Hypothalamus (tissue), 51 donors: Measurements from ENCODE around the gene PPFIA2.
"Not testable (repeated sequence)": the region's sequence is repeated elsewhere in the genome, so short reads cannot be mapped to it uniquely, and the experiment has no call there.

Experiments
- DNase-seq, 51 donors: peaks; one replicate each; lab custom pipeline; 2025; lab: John Stamatoyannopoulos, UW

Gene PPFIA2

DNA sequence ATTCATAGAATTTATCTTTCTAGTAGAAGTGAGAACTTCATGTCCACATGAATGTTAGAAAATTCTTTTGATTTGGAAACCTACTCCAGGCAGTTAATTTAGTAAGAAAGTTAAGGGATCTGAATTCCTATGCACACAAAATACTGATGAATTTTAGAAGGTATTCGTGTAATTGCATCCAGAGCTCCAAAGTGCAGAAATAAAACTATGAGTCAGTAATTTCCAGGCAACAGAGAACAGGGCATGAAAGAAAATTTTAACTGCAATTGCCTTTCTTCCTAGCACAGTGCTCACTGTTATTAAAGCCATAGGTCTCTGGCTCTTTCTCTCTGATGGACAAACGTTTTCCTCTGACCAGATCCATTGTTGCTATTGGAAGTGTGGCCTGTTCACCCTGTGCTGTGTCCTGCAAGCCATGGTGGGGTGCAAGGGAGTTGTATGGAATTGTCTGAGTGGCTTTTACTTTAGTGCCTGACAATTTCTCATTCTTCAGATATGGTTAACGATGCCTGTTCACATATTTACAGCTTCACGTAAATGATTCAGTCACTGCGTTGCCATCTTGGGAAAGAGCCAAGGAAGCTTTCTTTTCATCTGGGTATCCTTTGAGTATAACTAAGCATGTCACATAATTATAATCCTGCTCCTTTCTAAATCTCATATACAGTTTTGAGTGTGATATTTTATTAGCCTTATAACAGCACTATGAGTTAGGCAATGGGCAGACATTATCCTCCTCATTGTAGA is 536.1 kb downstream of the PPFIA2 start:
- peak in 2 of 51 donors; percentile 0 to 17 for DNase-seq

DNA sequence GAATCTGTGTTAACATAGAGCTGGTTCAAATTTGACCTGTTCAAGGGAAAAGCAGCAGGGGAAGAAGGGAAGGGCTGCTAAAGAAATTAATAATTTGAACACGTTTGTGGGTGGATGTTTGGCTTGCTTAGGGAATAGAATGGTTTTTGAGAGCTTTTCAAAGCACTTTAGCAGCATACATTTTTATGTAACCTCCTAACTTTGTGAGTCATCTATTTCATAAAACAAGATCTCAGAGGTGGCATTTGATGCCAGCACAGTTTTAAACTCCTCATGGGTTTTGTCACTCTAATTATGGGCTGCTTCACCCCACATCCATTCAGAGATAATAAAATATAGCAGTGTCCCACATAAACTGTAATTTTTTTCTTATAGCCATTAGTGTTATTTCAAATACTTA is 537.5 kb downstream of the PPFIA2 start:
- DNase-seq: peak in 1 of 51 donors; percentile 17

DNA sequence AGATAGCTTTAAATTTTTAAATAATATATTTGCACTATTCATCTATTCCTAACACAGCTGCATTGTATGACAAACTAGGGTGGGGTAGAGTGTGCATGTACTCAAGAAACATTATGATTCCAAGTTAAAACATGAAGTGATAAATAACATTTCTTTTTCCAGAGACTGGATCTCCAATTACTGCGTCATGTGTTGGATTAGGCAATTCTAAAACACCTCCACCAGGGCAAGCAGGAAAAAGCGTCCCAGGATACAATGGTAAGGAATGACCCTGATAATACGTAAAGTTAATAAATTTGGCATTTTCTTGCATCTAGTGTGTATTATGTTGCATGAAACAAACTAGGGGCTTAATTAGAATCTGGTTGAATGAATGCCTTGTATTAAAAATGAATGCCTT is 542.4 kb downstream of the PPFIA2 start:
- DNase-seq: no peak

DNA sequence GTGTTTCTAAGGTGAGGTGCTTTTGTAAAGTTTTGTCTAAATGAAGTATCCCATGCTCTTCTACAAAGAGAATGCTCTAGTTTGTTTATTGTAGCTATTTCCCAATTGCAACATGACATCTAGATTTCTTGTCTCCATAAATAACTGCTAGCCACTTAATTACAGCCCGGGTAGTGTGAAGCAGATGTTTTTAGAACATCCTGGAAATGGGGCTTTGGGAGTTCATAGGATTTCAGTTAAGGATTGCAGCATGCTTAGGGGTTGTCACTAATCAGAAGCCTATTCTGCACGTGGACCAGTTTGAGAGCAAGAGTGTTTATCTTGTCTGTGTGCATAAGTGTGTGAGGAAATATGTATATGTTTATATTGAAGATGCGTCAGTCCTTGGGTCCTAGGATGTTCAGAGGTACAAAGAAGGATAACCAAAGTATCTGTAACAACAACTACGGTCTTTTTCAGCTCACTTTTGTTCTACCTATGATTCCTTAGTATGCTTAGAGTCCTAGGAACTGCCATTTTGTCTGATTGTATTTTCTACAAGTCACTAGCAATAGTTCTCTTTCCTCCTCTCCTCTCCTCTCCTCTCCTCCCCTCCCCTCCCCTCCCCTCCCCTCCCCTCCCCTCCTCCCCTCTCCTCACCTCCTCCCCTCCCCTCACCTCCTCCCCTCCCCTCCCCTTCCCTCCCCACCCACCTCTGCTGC is 546.0 kb downstream of the PPFIA2 start:
- no peak for DNase-seq

DNA sequence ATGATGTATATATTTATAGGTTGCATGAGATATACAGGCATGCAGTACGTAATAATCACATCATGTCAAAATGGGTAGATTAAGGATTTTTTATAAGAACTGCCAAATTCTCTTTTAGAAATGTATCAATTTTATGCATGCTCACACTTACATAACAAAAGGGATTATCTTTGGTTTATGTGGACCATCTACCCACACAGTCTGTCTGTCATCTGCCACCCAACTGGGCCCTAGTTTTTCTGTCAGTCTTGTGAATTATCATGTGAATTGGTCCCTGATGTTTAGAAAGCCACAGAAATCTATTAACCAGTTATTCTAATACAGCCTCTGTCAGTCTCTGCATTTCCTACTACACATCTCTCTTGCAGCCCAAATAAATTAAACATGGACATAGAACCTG is 547.8 kb downstream of the PPFIA2 start:
- DNase-seq: no peak

DNA sequence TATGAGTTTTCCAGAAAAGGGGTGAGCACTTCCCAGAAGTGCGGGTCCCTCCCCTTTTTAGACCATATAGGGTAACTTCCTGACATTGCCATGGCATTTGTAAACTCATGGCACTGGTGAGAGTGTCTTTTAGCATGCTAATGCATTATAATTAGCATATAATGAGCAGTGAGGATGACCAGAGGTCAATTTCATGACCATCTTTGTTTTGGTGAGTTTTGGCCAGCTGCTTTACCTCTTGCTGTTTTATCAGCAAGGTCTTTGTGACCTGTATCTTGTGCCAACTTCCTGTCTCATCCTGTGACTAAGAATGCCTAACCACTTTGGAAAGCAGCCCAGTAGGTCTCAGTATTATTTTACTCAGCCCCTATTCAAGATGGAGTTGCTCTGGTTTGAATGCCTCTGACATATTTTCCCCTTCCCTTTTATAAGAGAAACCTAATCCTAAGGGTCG is 549.4 kb downstream of the PPFIA2 start:
- not testable (repeated sequence) for DNase-seq

DNA sequence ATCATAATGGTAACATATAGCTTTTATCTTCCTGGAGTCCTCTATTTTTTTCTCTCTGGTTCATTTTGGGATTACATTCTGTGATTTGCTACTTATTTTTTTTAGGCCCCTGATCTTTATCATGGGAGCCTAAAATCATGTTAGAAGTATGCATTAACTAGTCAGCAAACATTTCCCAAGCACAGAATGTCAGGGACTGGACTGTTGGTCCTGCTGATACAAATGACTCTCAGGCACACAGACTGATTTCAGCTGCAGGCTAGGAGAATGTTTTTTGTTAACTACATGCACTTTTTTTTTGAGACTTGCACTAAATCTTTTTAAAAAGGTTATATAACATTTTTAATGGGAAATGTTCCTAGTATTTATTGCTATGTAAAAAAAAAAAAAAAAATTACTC is 550.1 kb downstream of the PPFIA2 start:
- DNase-seq: no peak

DNA sequence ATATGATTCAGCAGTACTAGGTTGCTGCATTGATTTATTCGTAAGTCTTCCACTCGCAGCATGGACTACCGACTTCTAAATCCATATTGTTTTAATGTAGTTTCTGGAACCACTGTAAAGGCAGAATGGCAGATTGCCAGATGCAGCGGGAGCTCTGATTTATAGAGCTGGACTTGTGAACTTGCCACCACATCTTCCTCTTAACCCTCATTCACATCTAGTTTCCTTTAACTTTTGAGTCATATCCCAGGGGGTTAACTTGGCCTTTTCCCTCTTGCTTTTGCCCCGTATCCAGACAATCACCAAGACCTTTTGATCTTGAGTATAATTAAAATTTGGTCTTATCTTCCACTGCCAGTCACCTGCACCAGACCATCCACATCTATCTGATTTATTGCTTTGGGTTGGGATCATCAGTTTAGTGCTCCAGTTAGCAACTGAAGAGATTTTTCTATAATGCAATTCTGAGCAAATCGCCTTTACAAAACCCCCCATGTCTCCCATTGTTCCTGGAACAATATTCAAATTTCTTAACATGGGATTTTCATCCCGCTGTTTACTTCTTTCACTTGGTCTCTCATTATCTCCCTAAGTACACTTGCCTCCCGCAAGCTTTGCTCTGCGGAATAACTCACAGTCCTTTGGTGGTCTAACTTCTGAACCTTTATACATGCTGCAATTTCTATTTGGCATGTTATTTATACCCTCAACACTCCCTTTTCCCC is 550.8 kb downstream of the PPFIA2 start:
- DNase-seq: no peak
